Osteoblast (primary cell): ENCODE data around the gene TMEM98. TPM values are rescaled to one million over a fixed set of nuclear protein-coding genes. Genes with fewer than 3 reads are reported as not detected.

Source experiments
- DNase-seq: peaks from one replicate; pipeline ENCODE4 v3.0.0; 2011; ENCODE audit warnings: low spot score, mixed read lengths; ENCODE audit not compliant: insufficient read length; ENCODE audit errors: missing footprints
- H2AFZ ChIP-seq: 2 replicates; pipeline ENCODE4 v1.6.0; 2011; ENCODE audit warnings: mild to moderate bottlenecking, low read length
- H3K27ac ChIP-seq: 2 replicates; pipeline ENCODE4 v1.5.1; 2011; ENCODE audit warnings: mild to moderate bottlenecking, low read depth, low read length, moderate library complexity
- H3K27me3 ChIP-seq: 2 replicates; pipeline ENCODE4 v1.6.0; 2012; ENCODE audit warnings: mild to moderate bottlenecking, control low read depth, inconsistent platforms, low read length, moderate library complexity; ENCODE audit not compliant: insufficient read depth
- H3K36me3 ChIP-seq: 2 replicates; pipeline ENCODE4 v1.5.1; 2011; ENCODE audit warnings: mild to moderate bottlenecking, low read length, control low read depth, moderate library complexity; ENCODE audit not compliant: insufficient read depth
- H3K4me1 ChIP-seq: 2 replicates; pipeline ENCODE4 v1.5.1; 2011; ENCODE audit warnings: mild to moderate bottlenecking, low read length, control low read depth, moderate library complexity; ENCODE audit not compliant: insufficient read depth
- H3K4me2 ChIP-seq: 2 replicates; pipeline ENCODE4 v1.6.0; 2011; ENCODE audit warnings: mild to moderate bottlenecking, low read length; ENCODE audit not compliant: insufficient read depth
- H3K4me3 ChIP-seq: fragments of 200-600 bp; sonication (generic); 3 replicates; pipeline ENCODE4 v1.5.1; 2012; ENCODE audit warnings: mild to moderate bottlenecking, low read length, inconsistent platforms; ENCODE audit not compliant: insufficient read depth
- H3K79me2 ChIP-seq: 2 replicates; pipeline ENCODE4 v1.6.0; 2012; ENCODE audit warnings: mild to moderate bottlenecking, low read length, control low read depth, inconsistent platforms; ENCODE audit not compliant: insufficient read depth
- H3K9me3 ChIP-seq: 2 replicates; pipeline ENCODE4 v1.5.1; 2011; ENCODE audit warnings: low read depth, low read length, control low read depth
- H4K20me1 ChIP-seq: 2 replicates; pipeline ENCODE4 v1.6.0; 2012; ENCODE audit warnings: mild to moderate bottlenecking, low read length, control low read depth; ENCODE audit not compliant: insufficient read depth
- total RNA-seq: library from RNA; depleted of rRNA; stranded (reverse); fragments of >200 nt; gene quantifications from 2 replicates; pipeline ENCODE4 v1.2.3, GENCODE V29; 2012
- TF ChIP-seq, protein P1 (sequence below): IDR thresholded peaks from 2 replicates; pipeline ENCODE4 v1.5.1; 2011; ENCODE audit warnings: mild to moderate bottlenecking, low read depth, low read length, moderate library complexity; ENCODE audit errors: extremely low read depth

Gene TMEM98
- total RNA-seq, 1 donor: 121 TPM

DNA sequence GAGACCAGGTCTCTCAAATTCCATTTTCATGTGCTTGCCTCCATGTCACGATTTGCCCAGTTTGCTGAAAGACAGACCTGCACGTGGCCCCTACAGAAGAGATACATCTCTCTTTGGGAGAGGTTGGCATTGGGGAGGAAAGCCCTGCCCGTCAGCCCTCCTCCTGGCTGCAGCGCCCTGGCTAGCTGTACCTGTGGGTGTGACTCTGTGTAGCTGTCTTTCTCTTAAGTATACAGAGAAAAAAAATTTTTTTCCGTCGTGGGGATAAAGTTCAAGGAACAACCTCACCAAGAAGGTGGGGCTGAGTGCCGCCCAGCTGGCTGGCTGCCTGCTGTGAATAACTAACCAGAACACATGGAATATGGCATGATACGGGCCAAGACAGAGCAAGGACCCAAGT, 26.5 kb downstream of the TMEM98 start:
- peaks cover 3% of the 10 kb centered on the region for H3K27me3 ChIP-seq
- no peak overlapping the region for H3K4me2 ChIP-seq
- no peak overlapping the region for H2AFZ ChIP-seq
- no peaks in the 10 kb centered on the region for H3K9me3 ChIP-seq
- no peak overlapping the region for H3K4me3 ChIP-seq
- no peak overlapping the region for H3K27ac ChIP-seq
- H4K20me1 ChIP-seq: no peaks in the 10 kb centered on the region
- no peak for DNase-seq
- TF ChIP-seq, protein P1, sequence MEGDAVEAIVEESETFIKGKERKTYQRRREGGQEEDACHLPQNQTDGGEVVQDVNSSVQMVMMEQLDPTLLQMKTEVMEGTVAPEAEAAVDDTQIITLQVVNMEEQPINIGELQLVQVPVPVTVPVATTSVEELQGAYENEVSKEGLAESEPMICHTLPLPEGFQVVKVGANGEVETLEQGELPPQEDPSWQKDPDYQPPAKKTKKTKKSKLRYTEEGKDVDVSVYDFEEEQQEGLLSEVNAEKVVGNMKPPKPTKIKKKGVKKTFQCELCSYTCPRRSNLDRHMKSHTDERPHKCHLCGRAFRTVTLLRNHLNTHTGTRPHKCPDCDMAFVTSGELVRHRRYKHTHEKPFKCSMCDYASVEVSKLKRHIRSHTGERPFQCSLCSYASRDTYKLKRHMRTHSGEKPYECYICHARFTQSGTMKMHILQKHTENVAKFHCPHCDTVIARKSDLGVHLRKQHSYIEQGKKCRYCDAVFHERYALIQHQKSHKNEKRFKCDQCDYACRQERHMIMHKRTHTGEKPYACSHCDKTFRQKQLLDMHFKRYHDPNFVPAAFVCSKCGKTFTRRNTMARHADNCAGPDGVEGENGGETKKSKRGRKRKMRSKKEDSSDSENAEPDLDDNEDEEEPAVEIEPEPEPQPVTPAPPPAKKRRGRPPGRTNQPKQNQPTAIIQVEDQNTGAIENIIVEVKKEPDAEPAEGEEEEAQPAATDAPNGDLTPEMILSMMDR: no peak
- H3K79me2 ChIP-seq: no peaks in the 10 kb centered on the region
- H3K36me3 ChIP-seq: no peaks in the 10 kb centered on the region
- no peaks in the 10 kb centered on the region for H3K4me1 ChIP-seq

DNA sequence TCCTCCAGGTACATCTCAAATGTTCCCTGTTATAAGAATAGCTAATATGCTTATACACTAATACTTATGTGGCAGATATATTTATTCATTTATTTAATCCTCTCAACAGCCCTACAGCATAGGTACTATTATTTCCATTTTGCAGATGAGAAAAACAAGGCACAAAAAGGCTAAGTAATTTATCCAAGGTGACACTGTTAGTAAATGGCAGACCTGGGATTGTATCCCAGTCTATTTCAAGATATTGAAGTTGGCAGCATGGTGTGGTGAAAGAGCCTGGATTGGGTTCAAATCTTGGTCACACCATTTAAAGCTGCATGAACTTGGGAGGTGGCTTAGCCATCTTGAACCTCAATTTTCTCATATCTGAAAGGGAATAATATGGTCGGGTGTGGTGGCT, 27.2 kb downstream of the TMEM98 start:
- H3K36me3 ChIP-seq: no peaks in the 10 kb centered on the region
- no peak overlapping the region for H2AFZ ChIP-seq
- H3K4me3 ChIP-seq: no peak overlapping the region
- H3K79me2 ChIP-seq: no peaks in the 10 kb centered on the region
- no peak overlapping the region for H3K4me2 ChIP-seq
- TF ChIP-seq, protein P1: no peak
- no peaks in the 10 kb centered on the region for H3K4me1 ChIP-seq
- no peaks in the 10 kb centered on the region for H3K9me3 ChIP-seq
- H3K27ac ChIP-seq: no peak overlapping the region
- peaks cover 3% of the 10 kb centered on the region for H3K27me3 ChIP-seq
- no peaks in the 10 kb centered on the region for H4K20me1 ChIP-seq
- DNase-seq: no peak

DNA sequence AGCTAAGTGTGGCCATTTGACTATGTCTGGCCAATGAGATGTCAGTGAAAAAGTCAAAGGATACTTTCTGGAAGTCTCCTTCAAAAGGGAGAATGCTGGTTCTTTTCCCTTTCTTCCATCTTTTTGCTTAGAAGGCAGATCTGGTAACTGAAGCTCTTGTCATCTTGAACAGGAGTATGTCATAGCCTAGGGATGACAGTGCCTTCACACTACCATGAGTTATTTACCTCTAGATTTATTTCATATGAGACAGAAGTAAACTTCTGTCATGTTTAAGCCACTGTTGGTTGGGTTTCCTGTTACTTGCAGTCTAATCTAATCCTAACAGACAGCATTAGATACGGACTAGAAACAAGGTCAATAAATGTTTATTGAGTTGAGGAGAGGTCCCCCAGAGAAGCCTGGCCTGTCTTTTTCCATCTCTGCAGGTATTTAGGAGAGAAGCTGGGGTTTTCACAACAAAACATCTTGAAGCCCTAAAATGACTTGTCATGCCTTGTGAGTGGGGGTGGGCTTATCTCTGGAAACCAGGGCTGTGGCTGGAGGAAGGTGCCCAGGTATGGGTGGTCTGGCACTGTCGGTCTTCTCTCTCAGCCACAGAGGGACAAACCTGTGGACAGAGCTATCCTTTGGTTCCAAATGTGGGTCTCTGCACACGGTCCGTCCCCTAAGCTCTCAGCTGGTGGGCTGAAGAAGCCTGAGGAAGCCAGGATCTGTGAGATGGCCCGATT, 28.5 kb downstream of the TMEM98 start:
- Histone ChIP-seq H3K4me1 (no peaks in the 10 kb centered on the region), H3K9me3 (no peaks in the 10 kb centered on the region), H3K79me2 (no peaks in the 10 kb centered on the region), H3K4me2 (no peak overlapping the region), H3K27me3 (peaks cover 3% of the 10 kb centered on the region), H2AFZ (no peak overlapping the region), H3K4me3 (no peak overlapping the region), H3K27ac (no peak overlapping the region), H4K20me1 (no peaks in the 10 kb centered on the region), H3K36me3 (no peaks in the 10 kb centered on the region)
- TF ChIP-seq, protein P1: no peak
- DNase-seq: no peak

DNA sequence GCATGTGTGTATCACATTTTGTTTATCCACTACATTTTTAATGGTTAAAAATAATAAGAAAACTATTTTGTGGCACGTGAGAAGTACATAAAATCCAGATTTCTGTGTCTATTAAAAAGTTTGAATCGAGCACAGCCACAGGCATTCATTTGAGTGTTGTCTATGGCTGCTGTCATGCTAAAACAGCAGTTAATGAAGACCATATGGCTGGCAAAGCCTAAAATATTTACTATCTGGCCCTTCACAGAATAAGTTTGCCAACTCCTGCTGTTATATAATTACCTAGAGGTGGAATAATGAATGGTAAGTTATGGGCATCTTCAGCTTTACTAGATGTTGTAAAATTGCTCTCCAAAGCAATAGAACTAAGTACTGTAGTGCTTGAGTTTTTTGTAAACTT, 30.5 kb downstream of the TMEM98 start:
- Histone ChIP-seq H3K4me2 (no peak overlapping the region), H3K27ac (no peak overlapping the region), H3K4me3 (no peak overlapping the region), H3K27me3 (peaks cover 11% of the 10 kb centered on the region), H2AFZ (no peak overlapping the region), H3K9me3 (no peaks in the 10 kb centered on the region), H3K79me2 (no peaks in the 10 kb centered on the region), H3K36me3 (no peaks in the 10 kb centered on the region), H4K20me1 (no peaks in the 10 kb centered on the region), H3K4me1 (no peaks in the 10 kb centered on the region)
- TF ChIP-seq, protein P1: no peak
- DNase-seq: no peak
